ENCODE results near the gene TNRC6C. TPM values are rescaled to one million over a fixed set of nuclear protein-coding genes. Genes with fewer than 3 reads are reported as not detected.

Gene TNRC6C
- total RNA-seq, 3 donors from 2014 or later, result 19.6 to 25.0 (median 20.4) TPM

GRCh38 chr17:78027121-78027520 is 68.6 kb downstream of the TNRC6C start:
- DNase-seq, result no peak
- Mint-ChIP-seq H3K9me3 (no peaks in the 10 kb centered on the region), H3K36me3 (ENCODE audit: insufficient read depth) (peaks cover 8% of the 10 kb centered on the region), H3K27me3 (ENCODE audit: low read depth) (no peaks in the 10 kb centered on the region), H3K4me3 (no peak overlapping the region), H3K4me1 (ENCODE audit: low read depth) (peaks cover 21% of the 10 kb centered on the region)
- ATAC-seq, result no peak

- no peaks in the 10 kb centered on the region for H3K27me3 Mint-ChIP-seq (ENCODE audit: low read depth)
- peaks cover 15% of the 10 kb centered on the region for H3K36me3 Mint-ChIP-seq (ENCODE audit: insufficient read depth)
- no peak overlapping the region for H3K4me3 Mint-ChIP-seq
- DNase-seq (no peak), ATAC-seq (no peak)
- peaks cover 21% of the 10 kb centered on the region for H3K4me1 Mint-ChIP-seq (ENCODE audit: low read depth)
- H3K9me3 Mint-ChIP-seq, result no peaks in the 10 kb centered on the region
These were observed 71.2 kb downstream of the TNRC6C start for GRCh38 chr17:78029697-78030096.

GRCh38 chr17:78031435-78031834 is 72.9 kb downstream of the TNRC6C start:
- peaks cover 21% of the 10 kb centered on the region for H3K4me1 Mint-ChIP-seq (ENCODE audit: low read depth)
- no peak overlapping the region for H3K4me3 Mint-ChIP-seq
- no peaks in the 10 kb centered on the region for H3K27me3 Mint-ChIP-seq (ENCODE audit: low read depth)
- H3K9me3 Mint-ChIP-seq, result no peaks in the 10 kb centered on the region
- ATAC-seq (no peak), DNase-seq (no peak)
- peaks cover 16% of the 10 kb centered on the region for H3K36me3 Mint-ChIP-seq (ENCODE audit: insufficient read depth)

DNA sequence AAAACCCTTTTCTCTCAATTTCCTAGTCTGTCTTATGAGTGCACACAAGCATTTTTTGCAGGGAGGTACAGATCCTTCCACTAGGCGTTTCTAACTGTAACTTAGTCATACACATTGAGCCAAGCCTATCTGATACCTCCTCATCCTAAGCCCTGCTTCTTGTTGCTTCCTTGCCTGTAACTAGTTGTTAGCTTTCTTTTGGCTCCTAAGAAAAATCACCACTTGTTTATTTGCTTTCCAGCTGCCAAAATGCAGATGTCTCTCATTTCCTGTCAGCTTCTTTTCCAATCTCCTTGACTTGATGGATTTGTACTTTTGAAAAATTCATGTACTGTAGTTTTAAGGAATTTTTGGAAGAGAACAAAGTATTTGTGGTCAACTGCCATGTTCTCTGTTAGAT is 73.7 kb downstream of the TNRC6C start:
- peaks cover 18% of the 10 kb centered on the region for H3K36me3 Mint-ChIP-seq (ENCODE audit: insufficient read depth)
- DNase-seq (no peak), ATAC-seq (no peak)
- H3K9me3 Mint-ChIP-seq, result no peaks in the 10 kb centered on the region
- H3K4me3 Mint-ChIP-seq, result no peak overlapping the region
- peaks cover 14% of the 10 kb centered on the region for H3K4me1 Mint-ChIP-seq (ENCODE audit: low read depth)
- no peaks in the 10 kb centered on the region for H3K27me3 Mint-ChIP-seq (ENCODE audit: low read depth)

GRCh38 chr17:78034429-78035091 is 76.1 kb downstream of the TNRC6C start:
- Mint-ChIP-seq H3K4me1 (ENCODE audit: low read depth) (peaks cover 8% of the 10 kb centered on the region), H3K9me3 (no peaks in the 10 kb centered on the region), H3K4me3 (no peak overlapping the region), H3K36me3 (ENCODE audit: insufficient read depth) (peaks cover 29% of the 10 kb centered on the region), H3K27me3 (ENCODE audit: low read depth) (no peaks in the 10 kb centered on the region)
- DNase-seq (no peak), ATAC-seq (no peak)

DNA sequence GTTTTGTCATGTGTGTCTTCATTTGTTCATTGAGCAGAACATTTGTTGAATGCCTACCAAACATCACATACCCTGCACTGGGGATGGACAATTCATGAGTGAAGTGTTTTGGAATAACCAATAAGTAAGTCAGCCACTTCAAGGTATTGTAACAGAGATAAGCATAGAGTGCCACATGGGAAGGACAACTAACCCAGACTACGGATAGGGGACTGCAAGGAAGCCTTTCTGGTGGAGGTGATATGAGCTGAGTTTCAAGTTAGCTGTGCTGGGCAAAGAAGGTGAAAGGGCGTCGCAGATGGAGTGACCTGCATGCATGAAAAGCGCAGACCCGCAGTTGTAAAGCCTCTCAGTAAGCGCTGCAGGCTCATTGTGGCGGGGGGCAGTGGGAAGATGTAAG is 78.8 kb downstream of the TNRC6C start:
- H3K4me1 Mint-ChIP-seq (ENCODE audit: low read depth), result peaks cover 19% of the 10 kb centered on the region
- no peak overlapping the region for H3K4me3 Mint-ChIP-seq
- DNase-seq (no peak), ATAC-seq (no peak)
- H3K9me3 Mint-ChIP-seq, result no peaks in the 10 kb centered on the region
- H3K36me3 Mint-ChIP-seq (ENCODE audit: insufficient read depth), result peaks cover 28% of the 10 kb centered on the region
- no peaks in the 10 kb centered on the region for H3K27me3 Mint-ChIP-seq (ENCODE audit: low read depth)

DNA sequence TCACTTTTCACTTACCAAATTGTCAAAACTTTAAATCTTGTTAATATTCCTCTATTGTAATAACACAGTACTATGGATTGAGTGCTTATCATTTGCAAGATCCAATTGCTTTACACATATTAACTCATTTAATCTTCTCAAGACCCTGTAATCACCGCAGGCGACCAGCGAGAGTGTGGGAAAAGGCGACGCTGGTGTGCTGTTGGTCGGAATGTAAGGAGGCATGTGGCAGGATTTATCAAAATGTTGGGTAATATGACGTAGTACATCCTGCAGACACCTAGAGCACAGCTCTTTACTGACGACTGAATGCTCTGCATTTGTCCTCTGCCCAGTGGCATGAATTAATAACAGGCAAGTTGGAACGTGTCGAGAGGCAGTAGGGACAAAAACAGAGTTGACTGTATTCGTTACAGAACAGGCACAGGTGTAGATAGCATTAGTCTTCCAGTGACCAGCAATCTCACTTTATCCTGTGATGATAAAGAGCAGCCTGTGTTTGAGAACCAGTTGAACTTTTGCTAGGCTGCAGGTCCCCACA is 80.3 kb downstream of the TNRC6C start:
- Mint-ChIP-seq H3K36me3 (ENCODE audit: insufficient read depth) (peaks cover 30% of the 10 kb centered on the region), H3K4me3 (no peak overlapping the region), H3K9me3 (no peaks in the 10 kb centered on the region), H3K4me1 (ENCODE audit: low read depth) (peaks cover 26% of the 10 kb centered on the region), H3K27me3 (ENCODE audit: low read depth) (no peaks in the 10 kb centered on the region)
- ATAC-seq, result no peak
- DNase-seq, result no peak

DNA sequence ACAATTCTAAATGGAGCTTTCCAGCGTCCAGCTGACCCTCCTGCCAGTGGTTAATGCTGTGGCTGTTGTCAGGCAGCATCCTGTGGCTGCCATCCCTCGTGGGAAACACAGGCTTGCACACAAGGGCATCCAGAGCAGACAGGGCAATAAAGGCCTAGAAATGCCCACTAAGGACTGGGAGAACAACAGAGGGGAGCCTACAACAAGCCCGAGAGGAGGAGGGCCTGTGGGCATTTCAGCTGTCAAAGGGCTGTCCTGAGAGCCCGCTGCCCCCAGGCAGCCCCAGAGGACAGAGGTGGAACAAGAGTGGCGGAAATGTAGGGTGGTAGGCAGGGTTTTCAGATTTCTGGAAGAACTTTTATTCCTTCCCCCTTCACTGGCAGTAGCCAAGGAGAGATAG is 81.1 kb downstream of the TNRC6C start:
- H3K4me3 Mint-ChIP-seq, result no peak overlapping the region
- H3K36me3 Mint-ChIP-seq (ENCODE audit: insufficient read depth), result peaks cover 28% of the 10 kb centered on the region
- peaks cover 29% of the 10 kb centered on the region for H3K4me1 Mint-ChIP-seq (ENCODE audit: low read depth)
- ATAC-seq (no peak), DNase-seq (no peak)
- H3K9me3 Mint-ChIP-seq, result no peaks in the 10 kb centered on the region
- H3K27me3 Mint-ChIP-seq (ENCODE audit: low read depth), result no peaks in the 10 kb centered on the region

DNA sequence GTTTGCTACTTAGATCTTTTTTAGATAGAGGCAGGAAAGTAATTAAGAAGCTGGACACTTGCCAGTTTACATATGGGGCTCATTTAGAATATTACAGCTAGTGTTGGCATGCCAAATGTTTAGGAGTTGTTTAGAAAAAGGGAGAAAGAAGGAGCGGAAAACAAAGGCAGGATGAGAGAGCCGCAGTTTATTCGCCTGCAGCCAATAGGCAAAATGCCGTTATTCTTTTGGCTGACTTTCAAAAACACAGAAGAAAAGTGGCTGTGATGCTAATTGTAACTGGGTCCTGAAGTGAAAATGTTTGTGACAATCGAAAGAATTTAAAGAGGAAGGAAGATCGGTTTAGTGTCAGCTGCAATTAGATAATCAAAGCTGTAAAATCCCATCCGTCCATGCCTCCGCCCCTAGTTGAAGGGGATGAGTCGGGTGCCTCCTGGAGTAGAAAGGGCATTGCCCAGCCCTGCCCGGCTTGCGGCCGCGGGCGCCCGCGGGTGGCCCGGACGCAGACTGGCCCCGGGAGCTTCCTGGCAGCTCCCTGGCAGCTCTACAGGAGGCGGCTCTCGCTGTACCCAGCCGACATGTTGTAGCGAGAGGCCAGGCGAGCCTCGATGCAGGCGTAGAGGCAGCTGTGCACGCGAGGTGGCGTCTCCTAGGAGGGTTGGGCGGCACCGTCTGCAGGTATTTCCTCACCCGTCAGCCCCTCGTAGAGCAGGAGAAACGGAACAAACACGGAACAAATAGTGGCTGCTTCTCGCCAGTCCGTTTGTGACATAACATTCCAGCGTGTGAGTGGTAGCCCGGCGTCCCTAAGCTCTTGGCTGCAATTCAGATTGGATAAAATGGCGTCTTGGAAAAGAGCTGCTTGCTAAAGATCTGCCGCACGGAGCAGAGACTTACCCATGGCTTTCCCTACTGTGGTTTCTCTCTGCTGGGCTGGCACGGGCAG is 82.2 kb downstream of the TNRC6C start:
- Mint-ChIP-seq H3K4me1 (ENCODE audit: low read depth) (peaks cover 36% of the 10 kb centered on the region), H3K27me3 (ENCODE audit: low read depth) (no peaks in the 10 kb centered on the region), H3K4me3 (peak overlapping the region; percentile 70), H3K36me3 (ENCODE audit: insufficient read depth) (peaks cover 32% of the 10 kb centered on the region), H3K9me3 (no peaks in the 10 kb centered on the region)
- ATAC-seq, result peak; percentile 66 to 69
- DNase-seq, result peak; percentile 22

GRCh38 chr17:78041386-78042179 is 83.1 kb downstream of the TNRC6C start:
- Mint-ChIP-seq H3K4me1 (ENCODE audit: low read depth) (peaks cover 41% of the 10 kb centered on the region), H3K4me3 (peak overlapping the region; percentile 70), H3K27me3 (ENCODE audit: low read depth) (no peaks in the 10 kb centered on the region), H3K9me3 (no peaks in the 10 kb centered on the region), H3K36me3 (ENCODE audit: insufficient read depth) (peaks cover 31% of the 10 kb centered on the region)
- no peak for ATAC-seq
- no peak for DNase-seq

DNA sequence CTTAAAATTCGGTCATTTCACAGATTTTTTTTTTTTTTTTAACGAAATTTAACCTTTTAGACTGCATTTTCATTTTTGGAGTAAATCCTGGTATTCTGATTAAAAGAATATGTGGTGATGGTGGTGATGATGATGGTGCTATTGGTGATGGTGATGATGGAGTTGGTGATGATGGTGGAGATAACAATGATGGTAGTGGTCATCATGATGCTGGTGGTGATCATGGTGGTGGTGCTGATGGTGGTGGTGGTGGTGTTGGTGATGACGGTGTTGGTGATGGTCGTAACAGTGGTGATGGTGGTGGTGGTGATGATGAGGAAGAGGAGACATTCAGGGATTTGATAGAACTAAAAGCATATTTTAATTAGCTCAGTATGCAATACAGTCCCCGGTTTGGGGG is 84.0 kb downstream of the TNRC6C start:
- no peak for ATAC-seq
- no peaks in the 10 kb centered on the region for H3K27me3 Mint-ChIP-seq (ENCODE audit: low read depth)
- H3K36me3 Mint-ChIP-seq (ENCODE audit: insufficient read depth), result peaks cover 28% of the 10 kb centered on the region

DNA sequence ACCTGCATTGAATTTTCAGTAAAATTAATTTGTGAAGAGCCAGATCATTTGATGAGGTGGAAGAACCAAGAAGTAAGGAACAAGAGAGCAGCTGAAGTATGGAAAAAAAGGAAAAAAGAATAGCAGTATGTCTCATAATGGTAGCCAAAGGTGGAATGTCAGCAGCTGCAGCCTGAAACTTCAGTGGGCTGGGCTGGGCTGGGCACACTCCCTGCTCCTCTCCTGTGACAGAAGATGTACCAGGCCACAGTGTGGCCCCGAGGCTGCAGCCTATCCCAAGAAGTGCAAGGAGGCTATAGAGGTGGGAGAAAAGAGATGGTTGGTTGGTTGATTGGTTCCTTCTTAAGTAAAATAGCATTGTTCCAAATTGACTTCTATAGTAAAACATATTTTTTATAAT is 84.5 kb downstream of the TNRC6C start:
- Mint-ChIP-seq H3K36me3 (ENCODE audit: insufficient read depth) (peaks cover 24% of the 10 kb centered on the region), H3K4me1 (ENCODE audit: low read depth) (peaks cover 42% of the 10 kb centered on the region), H3K27me3 (ENCODE audit: low read depth) (no peaks in the 10 kb centered on the region)

More for the DNA sequence above, 84.0 kb downstream of the TNRC6C start:
- H3K9me3 Mint-ChIP-seq, result no peaks in the 10 kb centered on the region
- no peak for DNase-seq
- no peak overlapping the region for H3K4me3 Mint-ChIP-seq
- H3K4me1 Mint-ChIP-seq (ENCODE audit: low read depth), result peaks cover 43% of the 10 kb centered on the region

DNA sequence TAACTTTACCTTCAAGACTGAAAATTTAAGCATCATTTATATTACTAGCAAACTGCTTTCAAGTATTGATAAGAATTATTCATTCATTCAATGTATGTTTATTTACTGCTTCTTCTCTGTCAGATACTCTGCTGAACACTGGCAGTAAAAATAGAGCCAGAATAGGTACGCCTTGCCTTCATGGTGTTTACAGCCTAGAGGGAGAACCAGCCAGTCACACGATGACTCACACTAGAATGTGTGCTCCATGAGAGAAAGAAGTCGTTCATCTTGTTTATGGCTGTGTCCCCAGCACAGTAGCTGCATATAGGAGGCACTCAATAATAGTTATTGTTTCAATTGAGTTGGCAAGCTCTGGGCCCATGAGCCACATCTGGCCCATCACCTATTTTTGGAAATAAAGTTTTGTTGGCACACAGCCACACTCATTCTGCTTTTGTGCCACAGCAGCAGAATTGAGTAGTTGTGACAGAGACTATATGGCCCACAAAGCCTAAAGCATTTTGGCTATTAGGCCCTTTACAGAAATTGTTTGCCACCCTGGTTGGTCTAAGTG is 85.9 kb downstream of the TNRC6C start:
- peaks cover 41% of the 10 kb centered on the region for H3K4me1 Mint-ChIP-seq (ENCODE audit: low read depth)
- H3K4me3 Mint-ChIP-seq, result no peak overlapping the region
- H3K36me3 Mint-ChIP-seq (ENCODE audit: insufficient read depth), result peaks cover 33% of the 10 kb centered on the region
- H3K9me3 Mint-ChIP-seq, result no peaks in the 10 kb centered on the region
- ATAC-seq (no peak), DNase-seq (no peak)
- no peaks in the 10 kb centered on the region for H3K27me3 Mint-ChIP-seq (ENCODE audit: low read depth)

More for the DNA sequence above, 84.5 kb downstream of the TNRC6C start:
- Mint-ChIP-seq H3K4me3 (no peak overlapping the region), H3K9me3 (no peaks in the 10 kb centered on the region)
- DNase-seq (no peak), ATAC-seq (no peak)

GRCh38 chr17:78045316-78045715 is 86.8 kb downstream of the TNRC6C start:
- peaks cover 39% of the 10 kb centered on the region for H3K36me3 Mint-ChIP-seq (ENCODE audit: insufficient read depth)
- no peaks in the 10 kb centered on the region for H3K9me3 Mint-ChIP-seq
- H3K27me3 Mint-ChIP-seq (ENCODE audit: low read depth), result no peaks in the 10 kb centered on the region
- no peak overlapping the region for H3K4me3 Mint-ChIP-seq
- DNase-seq (no peak), ATAC-seq (no peak)
- peaks cover 45% of the 10 kb centered on the region for H3K4me1 Mint-ChIP-seq (ENCODE audit: low read depth)
